GM12801 (cell line): Measurements from ENCODE around the gene MKLN1.

Experiments used
- TF ChIP-seq, protein P1 (sequence below): IDR thresholded peaks from one replicate; pipeline ENCODE4 v1.5.1; 2011; ENCODE audit warnings: control low read depth; ENCODE audit not compliant: insufficient read length; ENCODE audit errors: extremely low read depth

Gene MKLN1

DNA sequence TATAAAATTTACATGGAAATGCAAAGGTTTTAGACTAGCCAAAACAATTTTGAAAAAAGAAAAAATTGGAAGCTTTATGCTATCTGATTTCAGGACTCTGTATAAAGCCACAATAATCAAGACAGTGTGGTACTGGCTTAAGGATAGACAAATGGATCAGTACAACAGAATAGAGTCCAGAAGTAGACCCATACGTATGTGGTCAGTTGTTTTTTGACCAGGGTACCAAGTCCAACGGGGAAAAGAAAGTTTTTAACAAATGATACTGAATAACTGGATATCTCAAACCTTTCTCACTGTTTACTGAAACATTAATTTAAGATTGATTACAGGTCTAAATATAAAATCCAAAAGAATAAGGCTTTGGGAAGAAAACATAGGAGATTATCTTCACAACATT, 149.1 kb downstream of the MKLN1 start:
- TF ChIP-seq, protein P1, sequence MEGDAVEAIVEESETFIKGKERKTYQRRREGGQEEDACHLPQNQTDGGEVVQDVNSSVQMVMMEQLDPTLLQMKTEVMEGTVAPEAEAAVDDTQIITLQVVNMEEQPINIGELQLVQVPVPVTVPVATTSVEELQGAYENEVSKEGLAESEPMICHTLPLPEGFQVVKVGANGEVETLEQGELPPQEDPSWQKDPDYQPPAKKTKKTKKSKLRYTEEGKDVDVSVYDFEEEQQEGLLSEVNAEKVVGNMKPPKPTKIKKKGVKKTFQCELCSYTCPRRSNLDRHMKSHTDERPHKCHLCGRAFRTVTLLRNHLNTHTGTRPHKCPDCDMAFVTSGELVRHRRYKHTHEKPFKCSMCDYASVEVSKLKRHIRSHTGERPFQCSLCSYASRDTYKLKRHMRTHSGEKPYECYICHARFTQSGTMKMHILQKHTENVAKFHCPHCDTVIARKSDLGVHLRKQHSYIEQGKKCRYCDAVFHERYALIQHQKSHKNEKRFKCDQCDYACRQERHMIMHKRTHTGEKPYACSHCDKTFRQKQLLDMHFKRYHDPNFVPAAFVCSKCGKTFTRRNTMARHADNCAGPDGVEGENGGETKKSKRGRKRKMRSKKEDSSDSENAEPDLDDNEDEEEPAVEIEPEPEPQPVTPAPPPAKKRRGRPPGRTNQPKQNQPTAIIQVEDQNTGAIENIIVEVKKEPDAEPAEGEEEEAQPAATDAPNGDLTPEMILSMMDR = no peak

DNA sequence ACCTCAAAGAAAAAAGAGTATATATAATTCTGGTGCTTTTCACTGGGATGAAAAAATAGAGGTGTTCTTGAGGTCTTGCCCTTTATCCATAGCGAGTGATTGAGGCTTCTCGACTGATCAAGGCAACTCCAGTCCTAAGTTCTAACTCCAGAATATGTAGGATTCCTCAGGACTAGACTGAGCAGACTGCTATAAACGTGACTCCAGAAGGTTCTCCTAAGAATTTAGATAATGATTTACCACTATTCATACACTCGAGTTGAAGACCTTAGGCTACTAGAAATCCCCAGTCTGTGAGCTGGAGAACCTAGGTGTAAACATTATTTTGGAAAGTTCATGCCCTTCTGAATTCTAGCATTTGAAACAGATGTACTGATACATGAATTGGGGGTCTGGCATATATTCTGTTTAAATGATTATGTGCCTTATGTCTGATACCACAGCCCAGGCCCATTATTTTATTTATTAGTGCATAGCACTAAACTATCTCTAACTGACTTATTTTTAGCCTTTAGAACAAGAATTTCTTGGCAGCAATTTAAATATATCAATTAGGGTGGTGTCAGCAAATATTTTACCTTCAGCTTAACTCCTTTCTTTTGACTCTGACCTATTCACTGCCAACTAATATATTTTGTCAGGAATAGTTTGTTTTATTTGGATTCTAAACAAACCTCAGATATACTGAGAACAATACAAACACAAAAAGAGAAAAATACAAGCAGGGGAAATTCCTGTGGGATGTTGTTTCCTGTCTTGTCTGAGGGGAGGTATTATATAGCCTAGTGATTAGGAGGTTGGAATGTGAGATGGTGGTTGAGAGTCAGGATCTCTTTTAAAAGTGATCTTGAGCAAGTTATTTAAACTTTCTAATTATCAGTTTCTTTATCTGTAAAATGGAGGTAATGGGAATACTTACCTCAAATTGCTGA, 153.0 kb downstream of the MKLN1 start:
- TF ChIP-seq, protein P1 = no peak

DNA sequence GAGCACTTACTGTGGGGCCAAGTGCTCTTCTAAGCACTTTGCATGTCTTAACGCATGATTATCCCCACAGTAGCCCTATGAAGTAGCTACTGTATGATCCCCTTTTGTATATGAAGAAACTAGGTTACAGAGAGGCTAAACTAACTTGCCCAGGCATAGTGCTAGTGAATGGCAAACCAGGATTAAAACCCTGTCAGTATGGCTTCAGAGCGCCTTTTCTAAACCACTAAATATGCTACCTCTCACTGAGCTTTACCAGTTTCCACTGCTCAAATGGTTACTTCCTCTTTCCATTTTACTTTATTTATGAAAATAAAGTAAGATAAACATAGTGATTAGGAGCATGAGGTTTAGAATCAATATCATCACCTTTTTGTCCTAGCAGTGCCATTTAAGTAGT, 155.1 kb downstream of the MKLN1 start:
- TF ChIP-seq, protein P1 = no peak

DNA sequence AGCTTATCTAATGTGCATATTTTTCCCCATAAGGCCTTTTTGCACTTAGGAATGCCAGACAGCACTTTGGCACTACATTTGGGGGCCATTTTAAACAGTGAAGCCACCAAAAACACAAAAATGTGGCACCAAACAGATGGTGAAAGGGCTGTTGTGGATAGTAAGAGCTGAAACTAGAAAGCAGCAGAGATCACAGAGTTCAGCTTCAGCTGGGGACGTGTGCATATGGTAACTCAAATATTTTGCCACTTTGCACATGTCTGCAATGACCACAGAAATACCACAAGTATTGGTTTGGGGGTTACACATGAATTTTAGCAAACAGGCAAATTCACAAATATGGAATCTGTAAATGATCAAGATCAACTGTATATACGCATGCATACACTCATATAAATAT, 155.9 kb downstream of the MKLN1 start:
- TF ChIP-seq, protein P1 = no peak

DNA sequence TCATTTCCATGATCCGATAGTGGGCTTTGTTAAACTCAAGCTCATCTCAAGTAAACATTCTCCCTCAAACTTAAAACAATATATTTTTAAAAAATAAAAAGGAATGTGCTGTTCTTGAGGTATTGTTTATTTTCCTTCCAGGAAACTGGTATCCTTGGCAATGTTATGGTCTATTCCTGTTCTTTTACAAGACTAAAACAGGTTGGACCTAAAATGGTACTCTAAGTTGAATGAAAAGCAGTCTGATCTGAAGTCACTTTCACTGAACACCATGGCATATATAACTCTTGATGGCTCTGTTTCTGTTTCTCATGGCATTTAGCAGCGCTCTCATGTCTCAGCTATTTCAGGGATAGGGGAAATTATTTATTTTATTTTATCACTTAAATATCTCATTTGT, 158.7 kb downstream of the MKLN1 start:
- TF ChIP-seq, protein P1 = no peak

DNA sequence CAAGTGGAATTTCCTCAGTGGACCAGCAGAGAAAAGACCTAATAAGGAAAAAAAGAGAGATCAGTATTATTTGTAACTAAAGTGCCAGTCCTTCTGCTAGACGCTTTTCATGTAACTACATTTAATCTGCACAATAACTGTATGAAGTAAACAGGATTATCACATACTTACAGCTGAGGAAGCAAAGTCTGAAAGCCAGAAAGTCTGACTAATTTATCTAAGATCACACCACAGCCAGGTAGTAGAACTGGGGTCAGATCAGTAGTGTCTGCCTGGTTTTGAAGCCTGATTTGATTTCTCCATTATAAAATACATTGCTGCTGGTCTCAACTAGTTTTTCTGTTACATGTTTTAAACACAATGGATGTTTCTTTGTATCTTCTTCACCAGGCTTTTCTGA, 159.5 kb downstream of the MKLN1 start:
- TF ChIP-seq, protein P1 = no peak

DNA sequence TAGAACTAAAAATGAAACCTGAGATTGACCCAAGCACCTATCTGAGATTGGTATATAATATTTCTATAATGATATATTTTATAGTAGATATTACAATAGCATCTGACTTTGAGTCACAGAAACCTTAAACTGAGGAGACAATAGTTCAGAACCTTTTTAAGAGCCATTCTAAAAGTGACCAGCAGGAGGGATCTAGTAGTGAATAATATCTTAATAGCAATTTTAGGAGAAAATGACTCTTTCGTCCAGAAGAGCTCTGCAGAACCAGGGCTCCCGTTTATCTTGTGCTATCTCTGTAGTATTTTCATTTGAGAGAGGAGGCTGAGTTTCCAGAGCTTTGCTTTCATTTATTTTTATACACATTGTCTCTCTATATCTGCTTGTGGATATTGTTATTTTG, 160.7 kb downstream of the MKLN1 start:
- TF ChIP-seq, protein P1 = no peak
